ENCODE measurements around the gene C2orf69.

Gene C2orf69

GRCh38 chr2:199962203-199962602 is 51.1 kb downstream of the C2orf69 start:
- intact Hi-C loops (cut with micrococcal nuclease) = no loop called here
- Mint-ChIP-seq H3K27me3 (no peaks in the 10 kb centered on the region), H3K9me3 (no peaks in the 10 kb centered on the region), H3K4me1 (ENCODE audit: low read depth) (peaks cover 13% of the 10 kb centered on the region), H3K27ac (no peak overlapping the region), H3K36me3 (ENCODE audit: low read depth) (peaks cover 80% of the 10 kb centered on the region), H3K4me3 (no peak overlapping the region)

- intact Hi-C loops (cut with micrococcal nuclease) = no loop called here
- H3K27me3 Mint-ChIP-seq = no peaks in the 10 kb centered on the region
- no peaks in the 10 kb centered on the region for H3K9me3 Mint-ChIP-seq
- no peak overlapping the region for H3K27ac Mint-ChIP-seq
- H3K4me1 Mint-ChIP-seq (ENCODE audit: low read depth) = no peaks in the 10 kb centered on the region
- peaks cover 62% of the 10 kb centered on the region for H3K36me3 Mint-ChIP-seq (ENCODE audit: low read depth)
- no peak overlapping the region for H3K4me3 Mint-ChIP-seq
Measured at GRCh38 chr2:199966405-199966804, 55.3 kb downstream of the C2orf69 start.

- intact Hi-C loops (cut with micrococcal nuclease) = no loop called here
- Mint-ChIP-seq H3K36me3 (ENCODE audit: low read depth) (peaks cover 56% of the 10 kb centered on the region), H3K27me3 (no peaks in the 10 kb centered on the region), H3K27ac (no peak overlapping the region), H3K4me3 (no peak overlapping the region), H3K4me1 (ENCODE audit: low read depth) (no peaks in the 10 kb centered on the region), H3K9me3 (no peaks in the 10 kb centered on the region)
Measured at GRCh38 chr2:199966976-199967375, 55.9 kb downstream of the C2orf69 start.

GRCh38 chr2:199968126-199968525 is 57.0 kb downstream of the C2orf69 start:
- Mint-ChIP-seq H3K9me3 (no peaks in the 10 kb centered on the region), H3K27ac (no peak overlapping the region), H3K4me1 (ENCODE audit: low read depth) (no peaks in the 10 kb centered on the region), H3K4me3 (no peak overlapping the region), H3K36me3 (ENCODE audit: low read depth) (peaks cover 48% of the 10 kb centered on the region), H3K27me3 (no peaks in the 10 kb centered on the region)
- intact Hi-C loops (cut with micrococcal nuclease) = no loop called here

- Mint-ChIP-seq H3K4me3 (no peak overlapping the region), H3K27me3 (no peaks in the 10 kb centered on the region), H3K27ac (no peak overlapping the region), H3K4me1 (ENCODE audit: low read depth) (no peaks in the 10 kb centered on the region), H3K9me3 (no peaks in the 10 kb centered on the region), H3K36me3 (ENCODE audit: low read depth) (peaks cover 25% of the 10 kb centered on the region)
- intact Hi-C loops (cut with micrococcal nuclease) = loop anchor here (10.0 kb wide), 1 partner anchor 603 kb away; no protein-coding TSS in a partner anchor
Measured at GRCh38 chr2:199972088-199972626, 61.1 kb downstream of the C2orf69 start.

- Mint-ChIP-seq H3K4me1 (ENCODE audit: low read depth) (peaks cover 7% of the 10 kb centered on the region), H3K27ac (no peak overlapping the region), H3K36me3 (ENCODE audit: low read depth) (peaks cover 16% of the 10 kb centered on the region), H3K9me3 (no peaks in the 10 kb centered on the region), H3K4me3 (no peak overlapping the region), H3K27me3 (peaks cover 1% of the 10 kb centered on the region)
- intact Hi-C loops (cut with micrococcal nuclease) = loop anchor here (10.0 kb wide), 1 partner anchor 601 kb away; no protein-coding TSS in a partner anchor
Measured at GRCh38 chr2:199973703-199974102, 62.6 kb downstream of the C2orf69 start.

- Mint-ChIP-seq H3K9me3 (no peaks in the 10 kb centered on the region), H3K27ac (no peak overlapping the region), H3K27me3 (peaks cover 4% of the 10 kb centered on the region), H3K4me1 (ENCODE audit: low read depth) (peaks cover 12% of the 10 kb centered on the region), H3K36me3 (ENCODE audit: low read depth) (peaks cover 12% of the 10 kb centered on the region), H3K4me3 (no peak overlapping the region)
- intact Hi-C loops (cut with micrococcal nuclease) = loop anchor here (10.0 kb wide), 1 partner anchor 599 kb away; no protein-coding TSS in a partner anchor
Measured at GRCh38 chr2:199975273-199975895, 64.3 kb downstream of the C2orf69 start.

Measured in dendritic cell treated with granulocyte-macrophage colony-stimulating factor and Interleukin-4, amounts not matched to agents 40 ng/mL and 50 ng/mL, for 4 days (primary cell).